PC-3 (cell line): Measurements from ENCODE around the gene CCDC24. TPM values are rescaled to one million over a fixed set of nuclear protein-coding genes. Genes with fewer than 3 reads are reported as not detected.

Experiments
- ATAC-seq: fragments of 200-7000 bp; cut with Tn5 transposase; 2 replicates; pipeline ENCODE4 v1.9.1; 2020; ENCODE audit warnings: mild to moderate bottlenecking, moderate library complexity
- BruUV-seq: library from RNA; stranded (reverse); fragments of 400-500 nt; replicated peaks from 2 replicates; lab custom pipeline; 2021; lab: Mats Ljungman, UMichigan
- CTCF ChIA-PET: fragments of 300-600 bp; sonication (Branson Sonifier 250); formaldehyde crosslinking; loops from one replicate; lab custom pipeline; 2022; ENCODE audit warnings: antibody characterized with exemption; lab: Charles Lee
- POLR2A ChIA-PET: fragments of 300-600 bp; sonication (Branson Sonifier 250); formaldehyde crosslinking; loops from one replicate; lab custom pipeline; 2022; ENCODE audit warnings: antibody characterized with exemption; ENCODE audit not compliant: unreplicated experiment; lab: Charles Lee
- DNase-seq: peaks from one replicate; pipeline ENCODE4 v3.0.0-alpha.2; 2015
- H2AFZ ChIP-seq: fragments of 300-600 bp; sonication (generic); 2 replicates; pipeline ENCODE4 v1.6.0; 2016; ENCODE audit warnings: antibody characterized with exemption, low read length
- H3F3A ChIP-seq: fragments of 300-600 bp; sonication (generic); one replicate; pipeline ENCODE4 v1.6.0; 2017; ENCODE audit warnings: antibody characterized with exemption, low read length, control low read depth, mild to moderate bottlenecking; ENCODE audit not compliant: unreplicated experiment
- H3K27ac ChIP-seq: fragments of 300-600 bp; sonication (generic); 2 replicates; pipeline ENCODE4 v1.5.1; 2016; ENCODE audit warnings: mild to moderate bottlenecking, low read length
- H3K27me3 ChIP-seq: fragments of 300-600 bp; sonication (generic); 2 replicates; pipeline ENCODE4 v1.6.1; 2016; ENCODE audit warnings: low read length, mixed read lengths
- H3K36me3 ChIP-seq: fragments of 300-600 bp; sonication (generic); 2 replicates; pipeline ENCODE4 v1.6.1; 2016; ENCODE audit warnings: low read depth, mixed run types, low read length, mixed read lengths
- H3K4me1 ChIP-seq: fragments of 300-600 bp; sonication (generic); 2 replicates; pipeline ENCODE4 v1.5.1; 2016; ENCODE audit warnings: low read length; ENCODE audit not compliant: insufficient read depth
- H3K4me2 ChIP-seq: fragments of 300-600 bp; sonication (generic); 2 replicates; pipeline ENCODE4 v1.6.0; 2016; ENCODE audit warnings: low read length
- H3K4me3 ChIP-seq: fragments of 300-600 bp; sonication (generic); 2 replicates; pipeline ENCODE4 v1.5.1; 2016; ENCODE audit warnings: mild to moderate bottlenecking, low read length, mixed read lengths
- H3K79me2 ChIP-seq: fragments of 300-600 bp; sonication (generic); 2 replicates; pipeline ENCODE4 v1.6.1; 2017; ENCODE audit warnings: low read length, mixed read lengths
- H3K9ac ChIP-seq: fragments of 300-600 bp; sonication (generic); 2 replicates; pipeline ENCODE4 v1.6.0; 2016; ENCODE audit warnings: mild to moderate bottlenecking, low read length
- H3K9me2 ChIP-seq: fragments of 300-600 bp; sonication (generic); replicated peaks from 2 replicates; pipeline ENCODE4 v1.6.1; 2016; ENCODE audit warnings: mixed run types, low read length, mixed read lengths
- H3K9me3 ChIP-seq: fragments of 300-600 bp; sonication (generic); 2 replicates; pipeline ENCODE4 v1.6.1; 2016; ENCODE audit warnings: low read length, mixed read lengths
- H4K20me1 ChIP-seq: fragments of 300-600 bp; sonication (generic); 2 replicates; pipeline ENCODE4 v1.6.1; 2016; ENCODE audit warnings: low read length, mixed read lengths
- CTCF ChIP-seq: fragments of 300-600 bp; sonication (generic); conservative IDR thresholded peaks from 2 replicates; pipeline ENCODE4 v1.5.1; 2017; ENCODE audit warnings: antibody characterized with exemption, low read depth, mild to moderate bottlenecking, low read length
- EZH2 ChIP-seq: fragments of 300-600 bp; sonication (generic); IDR thresholded peaks from one replicate; pipeline ENCODE4 v1.6.1; 2017; ENCODE audit warnings: antibody characterized with exemption, mild to moderate bottlenecking, low read length; ENCODE audit not compliant: unreplicated experiment
- EZH2phosphoT487 ChIP-seq: fragments of 300-600 bp; sonication (generic); IDR thresholded peaks from 2 replicates; pipeline ENCODE4 v1.6.1; 2018; ENCODE audit warnings: mild to moderate bottlenecking, antibody characterized with exemption, low read length, borderline replicate concordance
- intact Hi-C: fragments of 100-400 bp; cut with micrococcal nuclease; formaldehyde crosslinking; loops from 2 replicates; pipeline ENCODE4 v1.9.0; 2023
- total RNA-seq: library from RNA; depleted of rRNA; stranded (reverse); fragments of >200 nt; gene quantifications from 2 replicates; pipeline ENCODE4 v1.2.3, GENCODE V29; 2014

CCDC24 gene
- total RNA-seq, 1 experiment from 2014 or later = 10.1 TPM

- POLR2A ChIA-PET = no interaction called here
- Histone ChIP-seq H3K9ac (peak within 1 kb of the TSS; percentile 95), H3F3A (no peaks in the 10 kb centered on the region), H3K9me3 (no peaks in the 10 kb centered on the region), H3K27me3 (no peaks in the 10 kb centered on the region), H3K4me2 (peak within 1 kb of the TSS; percentile 99), H3K9me2 (no peaks in the 10 kb centered on the region), H3K4me1 (peaks cover 50% of the 10 kb centered on the region), H4K20me1 (peaks cover 23% of the 10 kb centered on the region; the same call in 1 of the 2 replicates), H2AFZ (peak within 1 kb of the TSS; percentile 91), H3K27ac (peak within 1 kb of the TSS; percentile 55), H3K4me3 (peak within 1 kb of the TSS; percentile 94), H3K79me2 (peaks cover 65% of the 10 kb centered on the region), H3K36me3 (peaks cover 36% of the 10 kb centered on the region)
- ATAC-seq = peak; percentile 63
- CTCF ChIA-PET = interaction anchor here (0.6 to 0.9 kb wide), 2 partner anchors 38 to 40 kb away, joined by 3 to 4 read pairs; no protein-coding TSS in a partner anchor
- intact Hi-C loops = no loop called here
- DNase-seq = peak; percentile 95
- TF ChIP-seq CTCF (no peak), EZH2phosphoT487 (no peak), EZH2 (no peak)
- BruUV-seq = TSS peak; percentile 25
Measured at GRCh38 chr1:43974443-43975248, 16.8 kb upstream of the CCDC24 start, which contains the start of gene ATP6V0B. Gene ATP6V0B (plus strand): TSS chr1:43974960. CDS start chr1:43975041, 81 bp downstream.

- no peaks in the 10 kb centered on the region for H3K9me3 ChIP-seq
- H3F3A ChIP-seq = no peaks in the 10 kb centered on the region
- intact Hi-C loops = no loop called here
- H3K27ac ChIP-seq = peak overlapping the region; percentile 55
- H3K4me3 ChIP-seq = peak overlapping the region; percentile 94
- H3K79me2 ChIP-seq = peaks cover 66% of the 10 kb centered on the region
- H3K9ac ChIP-seq = peak overlapping the region; percentile 95
- H3K9me2 ChIP-seq = no peaks in the 10 kb centered on the region
- peaks cover 23% of the 10 kb centered on the region; the same call in 1 of the 2 replicates for H4K20me1 ChIP-seq
- peaks cover 36% of the 10 kb centered on the region for H3K36me3 ChIP-seq
- H3K4me2 ChIP-seq = peak overlapping the region; percentile 99
- no peaks in the 10 kb centered on the region for H3K27me3 ChIP-seq
- POLR2A ChIA-PET = no interaction called here
- DNase-seq (no peak), ATAC-seq (0 out of 2 replicates have a peak, but pooled peaks have one; percentile 0)
- TF ChIP-seq EZH2 = no peak
- no peak for TF ChIP-seq EZH2phosphoT487
- TF ChIP-seq CTCF = no peak
- CTCF ChIA-PET = interaction anchor here (0.6 to 0.9 kb wide), 2 partner anchors 39 to 41 kb away, joined by 3 to 4 read pairs; no protein-coding TSS in a partner anchor
- H3K4me1 ChIP-seq = peaks cover 58% of the 10 kb centered on the region
- H2AFZ ChIP-seq = peak overlapping the region; percentile 91
- BruUV-seq = TSS peak; percentile 23
Measured at GRCh38 chr1:43975249-43975961, 16.0 kb upstream of the CCDC24 start.
